Testis (tissue), 3 donors: Measurements from ENCODE around the gene GLO1. TPM values are rescaled to one million over a fixed set of nuclear protein-coding genes. Genes with fewer than 3 reads are reported as not detected.
A peak's percentile ranks its signal among the peaks of the same experiment; 100 is the strongest.

Experiments used
- DNase-seq: peaks from one replicate; pipeline ENCODE4 v3.0.0-alpha.2; 2019
- H3K27ac ChIP-seq, 2 donors: fragments of 200-600 bp; sonication (generic); one replicate each; pipeline ENCODE4 v1.5.1; 2019
- H3K27me3 ChIP-seq: fragments of 200-600 bp; sonication (generic); one replicate; pipeline ENCODE4 v1.5.1; 2019
- H3K36me3 ChIP-seq: fragments of 200-600 bp; sonication (generic); one replicate; pipeline ENCODE4 v1.5.1; 2017; ENCODE audit warnings: low read depth; ENCODE audit errors: missing control alignments
- H3K4me1 ChIP-seq: fragments of 200-600 bp; sonication (generic); one replicate; pipeline ENCODE4 v1.5.1; 2019
- H3K4me3 ChIP-seq, 2 donors: fragments of 200-600 bp; sonication (generic); one replicate each; pipeline ENCODE4 v1.5.1; 2017 to 2019
- H3K9me3 ChIP-seq: fragments of 200-600 bp; sonication (generic); one replicate; pipeline ENCODE4 v1.5.1; 2017
- CTCF ChIP-seq, 3 experiments: fragments of 450-650 bp in 2 of 3; fragments of 200-600 bp in 1 of 3; sonication (generic) in 1 of 3; IDR thresholded peaks; one replicate each; pipeline ENCODE4 v1.5.1; 2016 to 2019; ENCODE audit warnings: antibody characterized with exemption in 3 of 3, mild to moderate bottlenecking in 2 of 3, moderate library complexity in 1 of 3
- POLR2A ChIP-seq: fragments of 450-650 bp; IDR thresholded peaks from one replicate; pipeline ENCODE4 v1.6.1; 2017; ENCODE audit warnings: antibody characterized with exemption, mild to moderate bottlenecking, moderate library complexity
- WGBS, 2 donors: methylation state at CpG; one replicate each; pipeline ENCODE4 v1.1.5; 2018; 5-methylcytosine and 5-hydroxymethylcytosine counted together
- intact Hi-C: fragments of 100-400 bp; cut with DNase I; formaldehyde crosslinking; loops from one replicate; pipeline ENCODE4 v1.15.1; 2023; ENCODE audit warnings: low total_unique reads
- polyA plus RNA-seq: library from polyadenylated mRNA; stranded (reverse); fragments of 350-450 nt; fragmentation: Illumina TruSeq; extraction: RNeasy Lipid Tissue Mini Kit (QIAGEN cat#74804); gene quantifications from one replicate; pipeline ENCODE4 v1.2.3, GENCODE V29; 2014; ENCODE audit warnings: low read depth, low replicate concordance; ENCODE audit not compliant: insufficient read depth
- total RNA-seq, 2 donors: library from RNA; depleted of rRNA; stranded (reverse); fragments of >200 nt; gene quantifications; one replicate each; pipeline ENCODE4 v1.2.3, GENCODE V29; 2016

Gene GLO1
- total and polyA plus RNA-seq, 3 donors from 2014 or later, result 51.0 to 78.6 (median 54.3) TPM

GRCh38 chr6:38671885-38672467, 31.0 kb downstream of the GLO1 start:
- Histone ChIP-seq H3K27ac (no peak overlapping the region), H3K4me3 (no peak overlapping the region), H3K4me1 (peaks cover 16% of the 10 kb centered on the region), H3K9me3 (no peaks in the 10 kb centered on the region), H3K27me3 (no peaks in the 10 kb centered on the region), H3K36me3 (no peaks in the 10 kb centered on the region)
- intact Hi-C loops, result no loop called here
- 30 to 35% methylated on average over 2 of the region's 2 CpGs for WGBS, 2 donors
- TF ChIP-seq CTCF (IDR thresholded peaks at IDR 0.05) (peak; percentile 19 to 50 (median 45)), POLR2A (no peak)
- DNase-seq, result peak; percentile 40

- H3K27ac ChIP-seq, result no peak overlapping the region
Observed at GRCh38 chr6:38658418-38659167, 44.4 kb downstream of the GLO1 start.

GRCh38 chr6:38656896-38657295, 46.0 kb downstream of the GLO1 start:
- no peak for TF ChIP-seq POLR2A
- TF ChIP-seq CTCF (IDR thresholded peaks at IDR 0.05), result no peak
- Histone ChIP-seq H3K4me1 (no peaks in the 10 kb centered on the region), H3K27me3 (no peaks in the 10 kb centered on the region), H3K9me3 (no peaks in the 10 kb centered on the region), H3K36me3 (no peaks in the 10 kb centered on the region), H3K27ac (no peak overlapping the region), H3K4me3 (no peak overlapping the region)
- WGBS, 2 donors, result 89 to 93% methylated on average over 1 of the region's 1 CpG
- intact Hi-C loops, result no loop called here
- DNase-seq, result no peak

More at GRCh38 chr6:38658418-38659167, 44.4 kb downstream of the GLO1 start:
- no peaks in the 10 kb centered on the region for H3K27me3 ChIP-seq
- no peaks in the 10 kb centered on the region for H3K9me3 ChIP-seq
- intact Hi-C loops, result no loop called here
- no peaks in the 10 kb centered on the region for H3K4me1 ChIP-seq
- H3K4me3 ChIP-seq, result no peak overlapping the region
- DNase-seq, result no peak
- 91 to 96% methylated on average over 3 of the region's 3 CpGs for WGBS, 2 donors
- TF ChIP-seq POLR2A, result no peak
- TF ChIP-seq CTCF (IDR thresholded peaks at IDR 0.05), result no peak
- no peaks in the 10 kb centered on the region for H3K36me3 ChIP-seq

- Histone ChIP-seq H3K27me3 (no peaks in the 10 kb centered on the region), H3K4me1 (no peaks in the 10 kb centered on the region), H3K4me3 (no peak overlapping the region), H3K27ac (no peak overlapping the region), H3K36me3 (no peaks in the 10 kb centered on the region), H3K9me3 (no peaks in the 10 kb centered on the region)
- WGBS, 2 donors, result 90 to 96% methylated on average over 2 of the region's 2 CpGs
- intact Hi-C loops, result no loop called here
- no peak for TF ChIP-seq POLR2A
- no peak for TF ChIP-seq CTCF (IDR thresholded peaks at IDR 0.05)
- no peak for DNase-seq
Observed at GRCh38 chr6:38654263-38654662, 48.7 kb downstream of the GLO1 start.
